HG03342 (cell line): ENCODE results near the gene TAGLN2.

Experiments used
- ATAC-seq: cut with Tn5 transposase; IDR thresholded peaks from one replicate; pipeline ENCODE4 v1.9.1; 2021; ENCODE audit warnings: mild to moderate bottlenecking, moderate library complexity; ENCODE audit not compliant: unreplicated experiment

TAGLN2 gene

GRCh38 chr1:159949981-159950381 lies 24.7 kb upstream of the TAGLN2 start:
- no peak for ATAC-seq

GRCh38 chr1:159949123-159949522 lies 23.8 kb upstream of the TAGLN2 start:
- no peak for ATAC-seq

DNA sequence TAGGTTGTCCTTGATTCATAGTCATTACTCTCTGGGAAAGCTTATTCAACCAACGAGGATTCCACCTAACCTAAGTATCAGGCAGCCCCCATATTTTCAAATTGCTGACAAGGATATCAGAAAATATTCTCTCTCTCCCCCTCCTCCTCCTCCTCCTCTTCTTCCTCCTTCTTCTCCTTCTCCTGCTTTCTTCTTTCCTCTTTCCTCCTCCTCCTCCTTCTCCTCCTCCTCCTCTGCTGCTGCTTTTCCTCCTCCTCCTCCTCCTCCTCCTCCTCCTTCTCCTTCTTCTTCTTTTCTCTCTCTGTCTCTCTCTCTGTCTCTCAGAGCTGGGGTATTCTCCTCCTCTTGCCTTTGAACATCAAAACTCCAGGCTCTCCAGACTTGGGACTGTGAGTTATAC lies 22.6 kb upstream of the TAGLN2 start:
- no peak for ATAC-seq

DNA sequence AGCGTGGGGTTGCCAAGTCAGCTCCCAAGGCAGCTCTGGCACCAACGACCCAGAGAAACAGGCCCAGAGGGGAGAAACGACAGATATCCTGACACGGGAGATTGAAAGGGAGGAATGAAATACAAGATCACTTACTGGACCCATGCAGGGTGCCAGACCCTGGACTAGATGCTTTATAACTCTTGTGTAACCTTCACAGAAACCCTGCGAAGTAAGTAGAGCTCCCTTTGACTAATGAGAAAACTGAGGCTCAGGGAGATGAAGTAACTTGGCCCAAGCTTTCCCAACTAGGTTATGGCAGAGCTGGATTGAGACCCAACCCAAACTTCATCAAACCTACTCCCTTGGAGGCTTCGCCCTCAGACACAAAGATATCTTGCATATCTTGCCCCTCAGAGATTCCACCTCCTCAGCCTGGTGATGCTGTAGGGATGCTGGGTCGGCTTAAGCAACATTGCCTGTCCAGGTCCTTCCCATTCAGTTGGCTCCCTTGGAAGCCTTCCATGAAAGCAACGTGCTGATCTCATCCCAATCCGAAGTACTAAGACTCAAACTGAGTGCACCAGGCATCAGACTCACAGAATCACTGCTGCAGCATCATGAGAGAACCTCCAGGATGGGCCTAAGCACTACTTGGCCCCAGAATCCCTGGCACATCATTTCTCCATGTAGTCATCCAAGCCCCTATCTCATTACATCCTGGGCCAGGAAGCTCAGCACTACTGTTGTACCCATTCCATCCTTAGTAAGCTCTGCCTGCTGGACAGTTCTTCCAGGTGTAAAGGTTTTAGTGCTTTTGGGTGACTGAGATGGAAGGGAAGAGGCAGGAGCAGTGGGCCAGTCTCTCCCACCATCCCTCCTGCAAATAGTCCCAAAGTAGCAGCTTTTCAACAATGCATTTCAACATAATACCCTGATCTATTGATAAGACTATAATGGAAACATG lies 21.2 kb upstream of the TAGLN2 start:
- ATAC-seq = no peak

DNA sequence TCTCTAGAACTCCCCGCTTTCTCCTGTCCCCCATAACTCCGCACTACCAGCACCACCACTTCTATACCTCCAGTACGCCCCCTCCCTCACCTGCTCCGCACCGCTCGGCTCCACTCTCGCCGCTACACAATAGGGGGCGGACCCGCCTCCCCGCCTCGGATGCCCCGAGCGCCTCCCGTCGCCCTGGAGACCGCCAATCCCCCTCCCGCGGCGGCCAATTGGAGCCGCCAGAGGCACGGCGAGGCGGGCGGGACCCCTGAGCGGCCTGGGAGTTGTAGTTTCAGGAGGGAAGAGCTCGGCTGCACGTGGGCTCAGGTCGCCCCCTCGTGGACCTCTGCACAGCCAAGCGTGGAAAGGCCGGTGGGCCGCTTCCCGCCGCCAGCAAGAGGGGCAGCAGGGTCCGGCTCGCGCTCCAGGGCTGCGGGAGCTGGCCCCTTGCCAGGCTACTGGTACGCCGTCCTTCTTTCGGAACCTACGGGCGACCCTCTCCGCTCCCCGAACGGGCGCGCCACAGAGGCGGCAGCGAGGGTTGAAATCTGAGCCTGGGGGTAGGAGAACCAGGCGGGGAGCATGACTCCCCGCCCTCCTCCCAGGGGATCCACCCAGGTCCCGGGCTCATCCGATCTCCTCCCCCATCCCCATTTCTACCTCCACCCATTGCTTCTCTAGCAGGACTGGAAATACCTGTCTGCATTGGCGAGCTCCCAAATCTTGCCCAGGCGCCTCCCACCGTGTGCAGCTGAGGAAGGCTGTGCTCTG lies 20.4 kb upstream of the TAGLN2 start, which contains the start of gene IGSF9:
IGSF9 (minus strand) TSS at position 131 of the 759 bp plus-strand sequence. CDS start 2,159 bp downstream, outside the sequence.
- no peak for ATAC-seq

DNA sequence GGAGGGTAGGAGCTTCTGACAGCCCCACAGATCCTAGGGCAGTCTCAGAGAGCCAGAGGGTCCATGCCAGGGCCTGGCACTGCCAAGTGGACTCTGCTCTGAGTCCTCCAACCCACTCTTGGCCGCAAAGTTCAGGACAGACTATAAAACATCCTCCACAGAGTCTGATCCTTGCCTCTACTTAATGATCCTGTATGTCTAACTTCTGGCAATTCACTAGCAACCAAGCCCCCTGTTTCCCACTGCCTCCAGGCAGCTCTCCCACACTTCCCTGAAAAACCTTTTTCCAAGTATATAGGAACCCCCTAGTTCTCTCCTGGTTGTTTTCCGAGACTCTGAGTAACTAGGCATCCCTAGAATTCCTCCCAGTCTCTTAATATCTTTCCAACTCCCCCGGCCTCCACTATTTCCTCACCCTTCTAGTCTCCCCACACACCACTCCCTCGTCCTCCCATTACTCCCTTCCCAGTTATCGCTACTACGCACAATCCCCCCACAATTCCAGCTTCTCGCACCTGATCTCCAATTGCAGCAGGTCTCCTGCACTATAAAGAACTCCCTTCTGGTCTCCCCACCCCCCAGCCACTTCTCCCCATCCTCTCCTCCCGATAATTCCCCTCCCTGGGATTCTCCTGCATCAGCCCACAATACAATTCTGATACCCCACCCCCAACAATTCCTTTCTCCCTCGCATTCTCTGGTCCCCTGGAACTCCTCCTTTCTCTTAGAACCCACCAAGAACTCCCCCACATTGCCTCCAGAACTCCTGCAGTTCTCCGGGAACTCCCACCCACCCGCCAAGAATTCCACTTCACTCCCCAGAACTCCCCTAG lies 19.5 kb upstream of the TAGLN2 start:
- ATAC-seq = no peak

DNA sequence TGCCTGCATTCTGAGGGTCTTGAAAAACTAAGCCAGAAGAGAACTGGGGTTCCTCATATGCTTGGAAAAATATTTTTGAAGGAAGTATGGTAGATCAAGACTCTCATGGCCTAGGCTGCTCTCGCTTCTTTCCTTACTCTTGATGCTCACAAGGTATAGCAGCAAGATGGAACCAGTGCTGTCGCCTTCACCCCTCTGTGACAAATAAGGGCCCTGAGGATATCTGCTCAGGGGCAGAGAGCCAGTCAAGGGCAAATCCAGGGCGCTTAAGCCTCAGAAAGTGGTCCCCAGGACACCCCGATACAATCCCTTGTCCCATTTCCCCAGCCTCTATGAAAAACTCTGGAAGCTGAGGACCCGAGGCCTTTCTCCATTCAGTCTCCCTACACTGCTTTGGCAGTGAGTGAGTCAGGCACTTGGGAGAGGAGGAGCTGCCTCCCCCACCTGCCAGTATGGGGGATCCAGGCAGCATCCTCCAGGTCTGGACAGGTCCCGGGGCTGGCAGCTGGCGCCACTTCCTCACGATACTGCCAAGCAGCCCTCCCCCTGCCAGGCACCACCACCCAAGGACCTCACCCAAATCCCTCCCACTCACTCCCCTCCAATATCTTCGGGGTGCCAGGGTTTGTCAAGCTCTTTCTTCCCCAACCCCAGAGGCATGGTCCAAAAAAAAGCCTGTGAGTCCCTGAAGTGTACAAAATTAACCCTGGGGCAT lies 18.8 kb upstream of the TAGLN2 start:
- ATAC-seq = no peak

GRCh38 chr1:159943278-159943640 lies 18.0 kb upstream of the TAGLN2 start:
- ATAC-seq = no peak

DNA sequence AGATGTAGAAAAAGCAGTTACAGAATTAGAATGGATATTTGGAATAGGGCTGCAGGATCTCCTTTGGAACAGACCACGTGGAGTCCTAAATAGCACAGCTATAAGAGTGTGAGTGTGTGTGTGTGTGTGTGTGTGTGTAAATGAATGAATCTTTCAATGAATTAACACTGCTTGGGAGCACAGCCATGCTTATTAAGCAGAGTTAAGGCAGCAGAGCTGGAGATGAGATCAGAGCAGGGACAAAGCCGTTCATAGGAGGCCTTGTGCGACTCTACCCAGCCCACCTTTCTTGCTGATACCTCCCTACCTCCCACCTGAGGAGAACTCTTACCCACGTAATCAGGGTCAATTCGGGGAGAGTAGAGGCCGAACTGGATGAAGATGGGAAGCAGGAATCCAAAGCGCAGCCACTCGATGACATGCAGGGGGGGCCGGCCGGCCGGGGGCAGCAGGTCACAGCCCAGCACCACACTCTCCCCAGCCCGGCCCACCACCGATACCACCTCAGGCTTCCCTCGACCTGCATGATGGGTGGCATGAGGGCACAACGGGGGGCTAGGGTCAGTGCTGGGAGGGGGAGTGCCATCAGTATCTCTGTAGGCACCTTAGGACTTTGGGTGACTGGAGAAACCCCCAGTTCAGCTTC lies 17.4 kb upstream of the TAGLN2 start:
- ATAC-seq = no peak

DNA sequence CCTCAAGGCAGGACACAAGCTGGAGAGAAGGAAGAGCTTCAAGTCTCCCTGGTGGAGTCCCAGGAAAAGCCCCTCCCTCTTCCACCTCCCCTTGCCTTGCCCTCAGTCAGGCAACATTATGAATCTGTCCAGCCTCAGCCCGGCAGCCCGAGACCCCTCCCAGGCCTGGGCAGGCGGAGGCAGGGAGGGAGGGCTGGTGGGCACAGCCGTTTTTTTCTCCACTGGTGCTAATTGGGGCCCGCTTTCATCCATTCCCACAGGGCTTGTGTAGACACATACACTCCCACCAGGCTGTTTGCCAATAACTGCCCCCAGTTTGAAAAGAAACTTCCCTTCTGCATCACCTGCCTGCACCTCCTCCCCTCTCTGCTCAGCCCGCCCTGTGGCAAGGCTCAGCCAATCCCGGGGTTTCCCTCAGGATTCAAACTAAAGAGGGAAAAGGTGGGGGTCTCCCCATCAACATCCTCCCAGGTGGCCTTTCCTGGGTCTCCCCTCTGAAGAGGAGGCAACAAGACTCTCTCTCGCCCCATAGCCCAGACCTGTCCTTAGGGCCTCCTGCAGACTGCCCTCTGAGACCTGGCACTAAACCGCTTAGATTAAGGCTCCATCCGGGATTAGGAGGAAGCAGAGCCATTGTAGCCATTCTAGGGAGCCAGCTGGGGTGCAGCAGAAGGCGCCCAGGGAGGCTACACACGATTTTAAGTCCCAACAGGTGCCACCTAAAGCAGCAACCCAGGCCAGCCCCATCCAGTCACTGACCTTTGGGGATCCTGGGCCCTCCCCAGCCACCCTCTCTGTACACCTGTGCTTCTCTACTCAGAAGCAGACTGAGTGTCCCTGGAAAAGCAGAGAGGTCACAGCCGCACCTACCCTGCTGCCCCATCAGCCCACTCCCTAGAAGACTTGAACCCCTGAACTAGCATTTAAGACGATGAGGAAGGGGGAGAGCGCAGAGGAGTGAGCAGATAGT lies 16.6 kb upstream of the TAGLN2 start:
- ATAC-seq = no peak

DNA sequence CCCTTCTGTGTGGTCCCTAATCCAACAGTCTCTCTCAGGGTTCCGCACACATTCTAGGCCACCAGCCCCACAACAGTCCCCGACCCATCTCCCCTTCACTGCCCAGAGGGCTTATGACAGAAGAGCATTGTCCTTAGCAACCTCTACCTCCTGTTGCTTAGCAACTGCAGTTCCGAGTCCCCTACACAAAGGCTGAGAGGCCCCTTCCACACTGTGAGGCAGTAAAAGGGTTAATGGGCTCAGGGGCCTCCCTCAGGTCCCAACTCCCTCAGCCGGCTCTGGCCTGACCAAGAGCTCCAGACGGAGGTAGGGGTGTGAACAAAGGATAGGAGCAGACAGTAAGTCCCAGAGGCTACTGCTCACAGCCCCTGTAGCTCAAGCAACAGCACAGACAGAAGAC lies 15.8 kb upstream of the TAGLN2 start:
- no peak for ATAC-seq

DNA sequence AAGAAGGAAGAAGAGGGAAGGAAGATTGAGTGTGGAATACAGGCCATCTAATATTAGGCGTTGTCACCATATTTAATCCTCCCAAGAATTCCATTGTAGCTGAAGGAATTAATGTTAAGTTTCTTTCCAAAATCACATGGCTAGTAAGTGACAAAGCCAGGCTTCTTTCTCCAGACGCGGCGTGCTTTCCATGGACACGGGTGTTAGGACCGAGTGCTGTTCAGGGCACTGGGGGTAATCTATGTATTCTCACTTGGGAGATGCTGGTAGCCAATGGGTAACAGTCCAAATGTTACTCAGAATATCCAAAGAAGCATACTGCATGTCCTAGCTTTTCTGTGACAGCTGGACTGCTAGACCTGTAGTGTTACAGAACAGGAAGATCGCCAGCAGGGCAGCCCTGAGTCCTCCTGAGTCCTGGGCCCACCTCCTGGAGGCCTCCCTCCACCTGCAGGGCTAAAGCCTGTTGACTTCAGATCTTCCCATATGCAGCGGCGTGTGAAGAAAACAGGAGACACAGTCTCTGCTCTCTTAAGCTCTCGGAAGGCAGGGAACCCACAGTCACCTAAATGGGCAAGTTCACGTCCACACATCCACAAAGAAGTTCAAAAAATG lies 14.8 kb upstream of the TAGLN2 start:
- ATAC-seq = no peak

DNA sequence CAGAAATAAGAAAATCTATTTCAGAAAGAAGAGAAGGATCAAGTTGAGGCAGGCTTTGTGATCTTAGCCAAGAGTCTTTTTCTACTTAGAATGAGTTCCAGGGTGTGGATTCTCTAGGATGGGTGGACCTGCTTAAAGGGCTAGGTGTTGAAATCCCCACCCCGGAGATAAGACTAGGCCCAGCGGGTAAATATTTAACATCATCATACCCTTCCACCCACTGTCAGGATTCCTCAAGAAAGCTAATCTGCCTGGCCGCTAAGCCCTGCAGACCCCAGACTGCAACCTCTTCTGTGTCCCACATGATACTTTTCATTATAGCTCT lies 14.3 kb upstream of the TAGLN2 start:
- ATAC-seq = no peak

- ATAC-seq = no peak
Measured at GRCh38 chr1:159938905-159939677, 13.8 kb upstream of the TAGLN2 start.

- no peak for ATAC-seq
Measured at GRCh38 chr1:159938211-159938852, 13.0 kb upstream of the TAGLN2 start.

DNA sequence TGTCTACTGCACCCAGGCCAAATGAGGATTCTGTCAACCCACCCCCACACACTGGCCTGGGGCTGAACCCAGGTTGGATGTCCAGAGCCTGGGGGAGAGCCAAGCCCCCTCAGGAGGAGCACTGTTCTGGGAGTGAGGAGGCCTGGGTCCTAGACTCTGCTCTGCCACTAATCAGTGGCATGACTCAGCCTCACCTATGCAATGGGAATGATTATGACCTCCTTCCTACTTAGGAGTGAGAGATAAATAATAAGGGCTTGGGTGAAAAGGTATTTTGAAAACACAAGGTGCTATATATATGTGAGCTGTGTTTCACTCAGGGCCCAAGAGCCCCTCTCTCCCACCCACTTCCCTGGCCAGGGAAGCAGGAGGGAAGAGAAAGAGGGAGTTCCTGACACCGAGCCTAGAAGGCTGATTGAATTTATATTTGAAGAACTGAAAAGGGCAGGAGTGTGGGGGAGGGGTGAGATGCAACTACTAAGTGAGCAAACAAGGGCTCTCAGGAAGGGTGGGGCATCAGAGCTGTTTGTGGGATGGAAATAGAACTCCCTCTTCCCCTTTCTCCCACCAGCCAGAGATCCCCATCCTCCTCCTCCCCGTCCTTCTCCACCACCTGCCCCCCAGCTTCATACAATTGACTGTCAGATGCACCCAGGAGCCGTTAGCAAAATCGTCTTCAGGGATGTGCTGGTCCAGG lies 11.9 kb upstream of the TAGLN2 start:
- no peak for ATAC-seq
